Suprapubic skin (tissue), 3 donors: Measurements from ENCODE around the gene SFTPB.

Experiments used
- POLR2AphosphoS5 ChIP-seq, 3 donors: sonication (generic); formaldehyde crosslinking; IDR thresholded peaks; one replicate each; pipeline ENCODE4 v1.6.1; 2017; ENCODE audit warnings: antibody characterized with exemption in 3 of 3
- TF ChIP-seq, protein P1 (sequence below), 2 donors: fragments of 200-600 bp in 1 of 2; fragments of 450-650 bp in 1 of 2; sonication (generic) in 1 of 2; IDR thresholded peaks; one replicate each; pipeline ENCODE4 v1.5.1; 2016 to 2019; ENCODE audit warnings: antibody characterized with exemption in 2 of 2, mild to moderate bottlenecking in 1 of 2, moderate library complexity in 1 of 2

DNA sequence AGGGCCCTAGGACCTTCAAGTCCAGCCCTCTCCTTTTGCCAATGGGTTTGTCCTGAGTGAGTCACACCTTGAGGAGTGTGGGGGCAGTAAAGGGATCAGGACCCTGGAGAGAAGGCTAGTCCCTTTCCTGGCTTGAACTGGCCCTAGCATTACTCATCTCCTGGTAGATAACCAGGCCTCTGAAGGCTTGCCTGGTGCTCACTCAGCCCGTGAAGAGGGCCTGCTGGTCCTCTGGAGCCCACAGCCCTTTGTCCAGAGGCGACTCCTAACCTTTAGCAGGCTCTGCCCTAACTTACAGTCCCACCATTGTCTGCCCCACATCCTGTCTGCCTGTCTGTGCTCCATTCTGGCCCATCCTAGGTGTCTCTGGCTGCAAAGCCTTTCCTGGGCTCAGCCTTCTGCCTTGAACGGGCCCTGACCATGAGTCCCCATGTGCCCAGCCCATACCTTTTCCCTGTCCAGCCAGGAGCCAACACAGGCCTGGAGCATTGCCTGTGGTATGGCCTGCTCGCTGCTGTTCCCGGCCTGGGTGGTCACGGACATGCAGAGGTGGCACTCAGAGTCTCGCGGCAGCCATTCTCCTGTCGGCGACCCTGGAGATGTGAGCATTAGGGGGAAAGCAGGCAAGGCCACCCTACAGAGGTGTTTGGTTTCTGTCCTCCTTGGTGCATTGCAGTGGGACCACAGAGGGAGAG lies 5.0 kb downstream of the SFTPB start:
- TF ChIP-seq POLR2AphosphoS5 (IDR thresholded peaks at IDR 0.05), result no peak
- TF ChIP-seq, protein P1, sequence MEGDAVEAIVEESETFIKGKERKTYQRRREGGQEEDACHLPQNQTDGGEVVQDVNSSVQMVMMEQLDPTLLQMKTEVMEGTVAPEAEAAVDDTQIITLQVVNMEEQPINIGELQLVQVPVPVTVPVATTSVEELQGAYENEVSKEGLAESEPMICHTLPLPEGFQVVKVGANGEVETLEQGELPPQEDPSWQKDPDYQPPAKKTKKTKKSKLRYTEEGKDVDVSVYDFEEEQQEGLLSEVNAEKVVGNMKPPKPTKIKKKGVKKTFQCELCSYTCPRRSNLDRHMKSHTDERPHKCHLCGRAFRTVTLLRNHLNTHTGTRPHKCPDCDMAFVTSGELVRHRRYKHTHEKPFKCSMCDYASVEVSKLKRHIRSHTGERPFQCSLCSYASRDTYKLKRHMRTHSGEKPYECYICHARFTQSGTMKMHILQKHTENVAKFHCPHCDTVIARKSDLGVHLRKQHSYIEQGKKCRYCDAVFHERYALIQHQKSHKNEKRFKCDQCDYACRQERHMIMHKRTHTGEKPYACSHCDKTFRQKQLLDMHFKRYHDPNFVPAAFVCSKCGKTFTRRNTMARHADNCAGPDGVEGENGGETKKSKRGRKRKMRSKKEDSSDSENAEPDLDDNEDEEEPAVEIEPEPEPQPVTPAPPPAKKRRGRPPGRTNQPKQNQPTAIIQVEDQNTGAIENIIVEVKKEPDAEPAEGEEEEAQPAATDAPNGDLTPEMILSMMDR (IDR thresholded peaks at IDR 0.05), result no peak
